ENCODE measurements around the gene FRMPD3.

The FRMPD3 gene

GRCh38 chrX:107480272-107480671, 30.8 kb downstream of the FRMPD3 start:
- H3K27ac ChIP-seq, result no peak overlapping the region
- TF ChIP-seq ZFX (IDR thresholded peaks at IDR 0.05; ENCODE audit: borderline replicate concordance) (no peak), CTCF (IDR thresholded peaks at IDR 0.05) (no peak)

GRCh38 chrX:107482046-107482445, 32.6 kb downstream of the FRMPD3 start:
- TF ChIP-seq ZFX (IDR thresholded peaks at IDR 0.05; ENCODE audit: borderline replicate concordance) (no peak), CTCF (IDR thresholded peaks at IDR 0.05) (no peak)
- no peak overlapping the region for H3K27ac ChIP-seq

- TF ChIP-seq ZFX (IDR thresholded peaks at IDR 0.05; ENCODE audit: borderline replicate concordance) (no peak), CTCF (IDR thresholded peaks at IDR 0.05) (no peak)
- no peak overlapping the region for H3K27ac ChIP-seq
Observed at GRCh38 chrX:107484002-107484726, 34.7 kb downstream of the FRMPD3 start.

GRCh38 chrX:107485013-107485412, 35.6 kb downstream of the FRMPD3 start:
- TF ChIP-seq ZFX (IDR thresholded peaks at IDR 0.05; ENCODE audit: borderline replicate concordance) (no peak), CTCF (IDR thresholded peaks at IDR 0.05) (no peak)
- no peak overlapping the region for H3K27ac ChIP-seq

- no peak overlapping the region for H3K27ac ChIP-seq
- TF ChIP-seq ZFX (IDR thresholded peaks at IDR 0.05; ENCODE audit: borderline replicate concordance), result no peak
- TF ChIP-seq CTCF (IDR thresholded peaks at IDR 0.05), result no peak
Observed at GRCh38 chrX:107493141-107493540, 43.7 kb downstream of the FRMPD3 start.

GRCh38 chrX:107496786-107497185, 47.3 kb downstream of the FRMPD3 start:
- H3K27ac ChIP-seq, result no peak overlapping the region
- no peak for TF ChIP-seq ZFX (IDR thresholded peaks at IDR 0.05; ENCODE audit: borderline replicate concordance)
